GM10248 (cell line): ENCODE data around the gene UBR4.

Experiments used
- CTCF ChIA-PET: fragments of 300-600 bp; sonication (Branson Sonifier 250); formaldehyde crosslinking; extraction: SDS; loops from one replicate; lab custom pipeline; 2021; ENCODE audit warnings: antibody characterized with exemption; lab: Yijun Ruan, JAX
- POLR2A ChIA-PET: fragments of 350-650 bp; sonication (Branson Sonifier 250); formaldehyde crosslinking; extraction: SDS; loops from one replicate; lab custom pipeline; 2020; ENCODE audit warnings: antibody characterized with exemption; lab: Yijun Ruan, JAX
- DNase-seq: peaks from one replicate; pipeline ENCODE4 v3.0.0; 2012; ENCODE audit errors: extremely low spot score
- TF ChIP-seq, protein P1 (sequence below): IDR thresholded peaks from 2 replicates; pipeline ENCODE4 v1.5.1; 2012; ENCODE audit warnings: mild to moderate bottlenecking, low read depth; ENCODE audit errors: extremely low read depth, missing control alignments, control extremely low read depth

The UBR4 gene

DNA sequence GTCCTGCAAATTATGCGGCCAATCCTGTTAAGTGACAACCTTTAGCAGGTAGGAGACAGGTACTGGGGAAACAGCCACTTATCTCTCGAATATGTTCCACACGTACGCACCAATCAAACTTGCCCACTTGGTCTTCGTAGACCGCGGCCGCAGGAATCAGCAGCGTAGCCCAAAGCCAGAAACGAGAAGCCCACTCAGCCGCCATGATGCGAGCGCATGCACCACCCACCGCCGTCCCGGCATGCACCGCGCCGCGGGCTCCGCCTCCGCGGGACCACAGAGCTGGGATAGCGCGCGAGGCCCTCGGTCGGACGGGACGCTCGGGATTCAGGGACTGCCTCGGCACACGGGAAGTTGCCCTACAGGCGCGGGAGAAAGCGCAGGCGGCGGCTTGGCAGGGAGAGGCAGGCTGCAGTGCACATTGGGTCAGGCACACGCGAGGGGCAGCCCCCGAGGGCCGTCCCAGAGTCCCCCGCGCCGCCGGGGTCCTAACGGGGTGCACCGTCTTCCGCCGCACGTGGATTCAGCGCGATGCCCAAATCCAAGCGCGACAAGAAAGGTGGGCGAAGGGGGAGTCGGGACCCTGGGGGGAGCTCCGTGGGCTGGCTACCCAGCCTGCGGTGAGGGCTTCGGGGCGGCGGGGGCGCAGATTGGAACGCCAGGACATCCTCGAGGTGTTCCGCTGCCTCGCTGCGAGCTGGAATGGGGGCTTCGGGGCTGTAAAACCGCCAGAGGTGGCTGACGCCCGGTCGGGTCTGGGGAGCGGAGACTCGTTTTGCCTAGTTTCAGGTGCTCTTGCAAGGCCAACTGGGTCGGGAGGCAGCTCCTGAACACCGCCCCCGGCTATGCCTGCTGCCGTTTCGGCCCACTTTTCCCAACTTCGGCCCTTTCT is 41.5 kb upstream of the UBR4 start, which contains the start of the genes EMC1 and MRTO4:
EMC1 (minus strand) TSS at position 220 of the 892 bp plus-strand sequence; CDS start at position 205, 15 bp downstream.
MRTO4 (plus strand) TSS at position 501 of the 892 bp plus-strand sequence; CDS start at position 532, 31 bp downstream.
- ChIA-PET CTCF (interaction anchor here (1.0 to 2.4 kb wide), 5 partner anchors 10 to 18 kb away, joined by 3 to 21 read pairs (median 5); no protein-coding TSS in a partner anchor), POLR2A (no interaction called here)
- peak; percentile 96 for DNase-seq
- TF ChIP-seq, protein P1, sequence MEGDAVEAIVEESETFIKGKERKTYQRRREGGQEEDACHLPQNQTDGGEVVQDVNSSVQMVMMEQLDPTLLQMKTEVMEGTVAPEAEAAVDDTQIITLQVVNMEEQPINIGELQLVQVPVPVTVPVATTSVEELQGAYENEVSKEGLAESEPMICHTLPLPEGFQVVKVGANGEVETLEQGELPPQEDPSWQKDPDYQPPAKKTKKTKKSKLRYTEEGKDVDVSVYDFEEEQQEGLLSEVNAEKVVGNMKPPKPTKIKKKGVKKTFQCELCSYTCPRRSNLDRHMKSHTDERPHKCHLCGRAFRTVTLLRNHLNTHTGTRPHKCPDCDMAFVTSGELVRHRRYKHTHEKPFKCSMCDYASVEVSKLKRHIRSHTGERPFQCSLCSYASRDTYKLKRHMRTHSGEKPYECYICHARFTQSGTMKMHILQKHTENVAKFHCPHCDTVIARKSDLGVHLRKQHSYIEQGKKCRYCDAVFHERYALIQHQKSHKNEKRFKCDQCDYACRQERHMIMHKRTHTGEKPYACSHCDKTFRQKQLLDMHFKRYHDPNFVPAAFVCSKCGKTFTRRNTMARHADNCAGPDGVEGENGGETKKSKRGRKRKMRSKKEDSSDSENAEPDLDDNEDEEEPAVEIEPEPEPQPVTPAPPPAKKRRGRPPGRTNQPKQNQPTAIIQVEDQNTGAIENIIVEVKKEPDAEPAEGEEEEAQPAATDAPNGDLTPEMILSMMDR: no peak

- ChIA-PET CTCF (interaction anchor here (1.0 to 2.4 kb wide), 4 partner anchors 9 to 17 kb away, joined by 3 to 21 read pairs (median 6); no protein-coding TSS in a partner anchor), POLR2A (no interaction called here)
- TF ChIP-seq, protein P1: no peak
- DNase-seq: no peak
Measured at GRCh38 chr1:19250629-19251304, 40.7 kb upstream of the UBR4 start.

- DNase-seq: peak; percentile 81
- ChIA-PET CTCF (interaction anchor here (0.7 to 6.1 kb wide), 38 partner anchors 8 to 643 kb away, joined by 3 to 42 read pairs (median 4); partner anchors contain the start of genes EMC1 and MRTO4), POLR2A (no interaction called here)
- TF ChIP-seq, protein P1: peak; percentile 97
Measured at GRCh38 chr1:19240673-19241538, 30.8 kb upstream of the UBR4 start.

- no peak for DNase-seq
- CTCF ChIA-PET: interaction anchor here (0.7 to 6.1 kb wide), 23 partner anchors 8 to 642 kb away, joined by 3 to 42 read pairs (median 4); partner anchors contain the start of genes EMC1 and MRTO4
- POLR2A ChIA-PET: no interaction called here
- TF ChIP-seq, protein P1: no peak
Measured at GRCh38 chr1:19239876-19240275, 29.8 kb upstream of the UBR4 start.

GRCh38 chr1:19234224-19234623 is 24.2 kb upstream of the UBR4 start:
- CTCF ChIA-PET: interaction anchor here (0.7 to 7.2 kb wide), 3 partner anchors 9 to 327 kb away, joined by 3 to 42 read pairs (median 8); partner anchors contain the start of genes EMC1 and MRTO4
- POLR2A ChIA-PET: interaction anchor here (0.6 to 0.7 kb wide), 2 partner anchors 31 to 185 kb away, joined by 4 to 10 read pairs; no protein-coding TSS in a partner anchor
- no peak for DNase-seq
- TF ChIP-seq, protein P1: no peak
